ENCODE results near the gene SOX30.

SOX30 gene

DNA sequence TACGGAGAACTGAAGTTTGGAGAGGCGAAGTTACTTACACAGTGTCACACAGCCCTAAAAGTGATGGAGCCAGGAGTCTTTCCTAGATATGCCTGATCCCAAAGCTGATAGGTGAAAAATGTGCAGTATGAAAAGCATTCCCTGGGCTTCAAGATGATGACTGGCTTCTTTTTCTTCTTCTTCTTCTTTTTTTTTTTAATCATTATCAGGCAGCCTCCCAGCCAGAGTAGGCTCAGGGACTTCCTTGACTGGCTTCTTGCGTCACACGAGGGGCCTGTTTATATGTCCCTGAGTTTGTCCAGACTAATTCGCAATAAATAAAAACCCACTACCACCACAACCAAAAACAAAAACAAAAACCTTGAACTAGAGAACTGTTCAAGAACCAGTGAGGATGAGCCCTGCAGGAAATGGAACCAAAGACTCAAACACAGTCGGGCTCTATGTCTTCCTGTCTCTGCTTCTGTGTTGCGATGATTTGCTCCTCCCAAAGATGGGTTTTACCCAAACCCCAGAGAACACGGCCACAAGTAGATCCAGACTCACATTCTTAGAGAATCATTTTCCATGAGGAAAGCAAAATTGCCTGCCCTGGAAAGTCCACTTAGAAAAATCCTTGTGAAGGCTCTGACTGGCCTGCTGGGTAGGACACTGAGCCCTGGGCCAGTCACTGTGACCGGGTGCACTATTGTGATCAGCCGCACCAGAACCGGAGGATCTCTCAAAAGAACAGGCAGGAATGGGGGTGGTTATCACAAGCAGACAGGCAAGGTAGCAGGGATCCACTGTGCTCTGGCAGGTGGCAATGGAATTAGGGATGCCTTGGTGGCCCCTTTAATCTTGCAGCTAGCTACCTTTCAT lies 38.6 kb downstream of the SOX30 start:
- H3K4me3 ChIP-seq (ENCODE audit: low read depth, low read length) = no peak overlapping the region
- no peak for DNase-seq (ENCODE audit: low read depth)
- no peak for TF ChIP-seq CTCF (IDR thresholded peaks at IDR 0.05; ENCODE audit: control insufficient read depth, extremely low read depth, insufficient read depth)

DNA sequence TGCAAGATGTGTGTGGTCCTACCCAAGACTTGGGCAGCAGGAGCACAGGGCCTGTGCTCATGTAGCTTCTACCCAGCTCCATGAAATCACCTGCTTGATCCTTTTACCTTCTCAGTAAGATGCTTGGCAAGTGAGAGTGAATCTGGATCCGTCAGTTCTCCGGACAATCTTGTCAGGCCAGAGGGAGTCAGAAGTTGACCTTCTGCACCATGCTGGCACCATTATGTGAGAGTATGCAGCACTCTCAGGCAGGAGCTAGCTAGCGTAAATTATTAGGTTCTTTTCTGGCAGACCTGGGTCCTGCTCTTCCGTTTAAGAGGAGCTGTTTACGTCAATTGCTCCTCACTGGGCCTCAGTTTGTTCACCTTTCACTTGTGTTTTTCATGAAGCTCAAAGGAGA lies 39.7 kb downstream of the SOX30 start:
- no peak overlapping the region for H3K4me3 ChIP-seq (ENCODE audit: low read depth, low read length)
- no peak for TF ChIP-seq CTCF (IDR thresholded peaks at IDR 0.05; ENCODE audit: control insufficient read depth, extremely low read depth, insufficient read depth)
- no peak for DNase-seq (ENCODE audit: low read depth)

- H3K4me3 ChIP-seq (ENCODE audit: low read depth, low read length) = no peak overlapping the region
- no peak for DNase-seq (ENCODE audit: low read depth)
- TF ChIP-seq CTCF (IDR thresholded peaks at IDR 0.05; ENCODE audit: control insufficient read depth, extremely low read depth, insufficient read depth) = no peak
Measured at GRCh38 chr5:157611571-157612476, 40.4 kb downstream of the SOX30 start.

GRCh38 chr5:157610990-157611389 lies 41.2 kb downstream of the SOX30 start:
- no peak for DNase-seq (ENCODE audit: low read depth)
- H3K4me3 ChIP-seq (ENCODE audit: low read depth, low read length) = no peak overlapping the region
- TF ChIP-seq CTCF (IDR thresholded peaks at IDR 0.05; ENCODE audit: control insufficient read depth, extremely low read depth, insufficient read depth) = no peak

DNA sequence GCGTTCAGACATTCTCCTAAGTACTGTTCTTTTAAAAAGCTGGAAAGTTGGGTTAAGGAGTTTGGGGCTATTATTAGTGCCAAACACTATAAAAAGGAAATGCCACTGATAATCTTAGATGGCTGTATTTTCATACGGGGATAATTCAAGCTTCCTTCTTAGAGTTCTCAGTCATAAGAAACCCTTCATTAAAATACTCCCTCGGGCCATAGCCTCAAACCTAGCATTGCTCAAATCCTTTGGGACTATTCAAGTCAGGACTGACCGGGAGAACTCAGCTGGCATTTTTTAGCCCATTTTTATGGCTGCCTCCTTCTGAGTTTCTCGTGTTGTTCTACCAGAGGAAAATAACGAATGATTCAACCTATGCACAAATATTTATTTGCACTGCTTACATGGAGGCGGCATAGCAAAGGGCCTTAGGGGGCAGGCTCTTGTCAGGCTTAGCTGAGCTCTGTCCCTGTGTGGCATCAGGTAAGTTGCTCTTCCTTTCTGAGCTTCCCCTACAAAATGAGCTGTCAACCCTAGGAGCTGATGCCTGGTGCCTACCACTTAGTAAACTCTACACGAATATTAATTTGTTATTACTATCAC lies 43.2 kb downstream of the SOX30 start:
- DNase-seq (ENCODE audit: low read depth) = no peak

More for the DNA sequence above, 43.2 kb downstream of the SOX30 start:
- no peak for TF ChIP-seq CTCF (IDR thresholded peaks at IDR 0.05; ENCODE audit: control insufficient read depth, extremely low read depth, insufficient read depth)
- H3K4me3 ChIP-seq (ENCODE audit: low read depth, low read length) = no peak overlapping the region

All from LNCaP clone FGC (cell line).